Measurements from ENCODE around the gene KDM8. TPM values are rescaled to one million over a fixed set of nuclear protein-coding genes. Genes with fewer than 3 reads are reported as not detected.

Gene KDM8
- total RNA-seq, 2 donors from 2014 or later, result 6.0 to 18.5 TPM

DNA sequence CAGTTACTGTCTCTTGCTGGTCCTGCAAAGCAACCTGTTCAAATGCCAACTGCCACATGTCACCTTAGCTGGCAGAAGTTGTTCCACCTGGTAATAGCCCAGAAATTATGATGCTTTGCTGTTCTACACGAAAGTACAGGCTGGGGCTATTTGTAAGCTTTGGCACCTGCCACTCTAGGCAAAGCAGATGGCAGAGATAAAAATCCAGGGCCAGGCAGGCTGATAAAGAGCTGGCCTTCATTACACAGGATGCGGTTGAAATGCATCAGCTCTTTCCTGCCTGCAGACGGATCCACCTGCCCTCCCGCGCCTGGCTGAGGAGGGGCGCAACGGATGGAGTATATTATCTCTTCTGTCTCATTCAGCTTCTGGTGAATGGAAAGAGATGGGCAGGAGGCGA lies 29.3 kb upstream of the KDM8 start:
- Histone ChIP-seq H3K27ac (no peak overlapping the region), H3K36me3 (replicated peaks in 1 of 2; ENCODE audit: insufficient read depth in 1 of 2, low read depth in 2 of 2) (no peaks in the 10 kb centered on the region)

DNA sequence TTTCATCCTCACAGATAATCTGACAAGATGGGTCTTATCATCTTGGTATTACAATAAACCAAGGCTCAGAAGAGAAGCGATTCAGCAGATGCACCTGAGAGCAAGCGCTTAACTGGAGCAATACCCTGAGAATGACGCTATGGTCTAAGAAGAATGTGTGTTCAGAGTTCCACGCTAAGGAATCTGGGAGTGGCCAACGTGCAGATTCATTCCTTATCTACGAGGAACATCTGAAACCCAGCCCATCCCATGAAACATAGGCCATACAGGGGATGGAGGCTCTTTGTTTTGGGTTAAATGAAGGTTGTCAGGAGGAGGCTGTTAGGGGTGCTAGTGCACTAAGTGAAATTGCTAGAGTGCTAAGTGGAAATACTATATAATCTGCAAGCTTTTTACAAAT lies 28.5 kb upstream of the KDM8 start:
- Histone ChIP-seq H3K27ac (no peak overlapping the region), H3K36me3 (replicated peaks in 1 of 2; ENCODE audit: insufficient read depth in 1 of 2, low read depth in 2 of 2) (no peaks in the 10 kb centered on the region), H3K4me3 (no peak overlapping the region), H3K4me1 (peaks cover 7% of the 10 kb centered on the region), H3K27me3 (no peaks in the 10 kb centered on the region), H3K9me3 (no peaks in the 10 kb centered on the region)
- ATAC-seq (no peak), DNase-seq (no peak)
- TF ChIP-seq, protein P1, sequence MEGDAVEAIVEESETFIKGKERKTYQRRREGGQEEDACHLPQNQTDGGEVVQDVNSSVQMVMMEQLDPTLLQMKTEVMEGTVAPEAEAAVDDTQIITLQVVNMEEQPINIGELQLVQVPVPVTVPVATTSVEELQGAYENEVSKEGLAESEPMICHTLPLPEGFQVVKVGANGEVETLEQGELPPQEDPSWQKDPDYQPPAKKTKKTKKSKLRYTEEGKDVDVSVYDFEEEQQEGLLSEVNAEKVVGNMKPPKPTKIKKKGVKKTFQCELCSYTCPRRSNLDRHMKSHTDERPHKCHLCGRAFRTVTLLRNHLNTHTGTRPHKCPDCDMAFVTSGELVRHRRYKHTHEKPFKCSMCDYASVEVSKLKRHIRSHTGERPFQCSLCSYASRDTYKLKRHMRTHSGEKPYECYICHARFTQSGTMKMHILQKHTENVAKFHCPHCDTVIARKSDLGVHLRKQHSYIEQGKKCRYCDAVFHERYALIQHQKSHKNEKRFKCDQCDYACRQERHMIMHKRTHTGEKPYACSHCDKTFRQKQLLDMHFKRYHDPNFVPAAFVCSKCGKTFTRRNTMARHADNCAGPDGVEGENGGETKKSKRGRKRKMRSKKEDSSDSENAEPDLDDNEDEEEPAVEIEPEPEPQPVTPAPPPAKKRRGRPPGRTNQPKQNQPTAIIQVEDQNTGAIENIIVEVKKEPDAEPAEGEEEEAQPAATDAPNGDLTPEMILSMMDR (IDR thresholded peaks at IDR 0.05), result no peak
- TF ChIP-seq POLR2A (IDR thresholded peaks at IDR 0.05), result no peak
- WGBS, 2 donors, result 47 to 59% methylated on average over 6 of the region's 6 CpGs
- intact Hi-C loops (cut with DNase I), result loop anchor here (5.0 to 10.0 kb wide), 3 partner anchors 58 to 280 kb away; no protein-coding TSS in a partner anchor

More for the DNA sequence above, 29.3 kb upstream of the KDM8 start:
- ATAC-seq (no peak), DNase-seq (no peak)
- Histone ChIP-seq H3K4me1 (no peaks in the 10 kb centered on the region), H3K27me3 (no peaks in the 10 kb centered on the region), H3K9me3 (no peaks in the 10 kb centered on the region), H3K4me3 (no peak overlapping the region)
- intact Hi-C loops (cut with DNase I), result loop anchor here (10.0 kb wide), 1 partner anchor 281 kb away; no protein-coding TSS in a partner anchor
- TF ChIP-seq, protein P1 (IDR thresholded peaks at IDR 0.05), result no peak
- TF ChIP-seq POLR2A (IDR thresholded peaks at IDR 0.05), result no peak
- WGBS, 2 donors, result 31 to 53% methylated on average over 8 of the region's 8 CpGs

DNA sequence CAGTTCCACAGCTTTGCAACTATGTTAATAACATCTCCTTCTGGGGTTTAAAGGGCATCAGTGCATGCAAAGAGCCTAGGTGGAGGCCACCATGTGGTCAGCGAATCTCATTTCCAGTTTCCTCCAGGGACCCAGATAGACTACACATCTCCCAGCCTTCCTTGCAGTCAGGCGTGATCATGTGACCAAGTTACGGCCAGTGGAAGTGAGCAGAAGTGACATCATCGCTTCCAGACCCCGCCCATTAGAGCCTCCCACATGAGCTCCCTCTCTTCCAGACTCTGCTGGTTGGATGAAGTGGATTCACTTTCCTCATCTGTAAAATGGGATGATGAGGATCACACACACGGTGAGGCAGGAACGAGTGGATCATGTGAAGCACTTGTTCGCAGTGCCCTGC lies 27.4 kb upstream of the KDM8 start:
- TF ChIP-seq, protein P1 (IDR thresholded peaks at IDR 0.05), result no peak
- TF ChIP-seq POLR2A (IDR thresholded peaks at IDR 0.05), result no peak
- H3K36me3 ChIP-seq (replicated peaks in 1 of 2; ENCODE audit: insufficient read depth in 1 of 2, low read depth in 2 of 2), result no peaks in the 10 kb centered on the region
- peaks cover 9% of the 10 kb centered on the region for H3K4me1 ChIP-seq
- H3K9me3 ChIP-seq, result no peaks in the 10 kb centered on the region
- intact Hi-C loops (cut with DNase I), result loop anchor here (5.0 to 10.0 kb wide), 3 partner anchors 56 to 279 kb away; no protein-coding TSS in a partner anchor
- H3K27ac ChIP-seq, result no peak overlapping the region
- no peak for ATAC-seq
- DNase-seq, result no peak
- no peaks in the 10 kb centered on the region for H3K27me3 ChIP-seq
- WGBS, 2 donors, result 87 to 92% methylated on average over 8 of the region's 8 CpGs
- H3K4me3 ChIP-seq, result no peak overlapping the region

DNA sequence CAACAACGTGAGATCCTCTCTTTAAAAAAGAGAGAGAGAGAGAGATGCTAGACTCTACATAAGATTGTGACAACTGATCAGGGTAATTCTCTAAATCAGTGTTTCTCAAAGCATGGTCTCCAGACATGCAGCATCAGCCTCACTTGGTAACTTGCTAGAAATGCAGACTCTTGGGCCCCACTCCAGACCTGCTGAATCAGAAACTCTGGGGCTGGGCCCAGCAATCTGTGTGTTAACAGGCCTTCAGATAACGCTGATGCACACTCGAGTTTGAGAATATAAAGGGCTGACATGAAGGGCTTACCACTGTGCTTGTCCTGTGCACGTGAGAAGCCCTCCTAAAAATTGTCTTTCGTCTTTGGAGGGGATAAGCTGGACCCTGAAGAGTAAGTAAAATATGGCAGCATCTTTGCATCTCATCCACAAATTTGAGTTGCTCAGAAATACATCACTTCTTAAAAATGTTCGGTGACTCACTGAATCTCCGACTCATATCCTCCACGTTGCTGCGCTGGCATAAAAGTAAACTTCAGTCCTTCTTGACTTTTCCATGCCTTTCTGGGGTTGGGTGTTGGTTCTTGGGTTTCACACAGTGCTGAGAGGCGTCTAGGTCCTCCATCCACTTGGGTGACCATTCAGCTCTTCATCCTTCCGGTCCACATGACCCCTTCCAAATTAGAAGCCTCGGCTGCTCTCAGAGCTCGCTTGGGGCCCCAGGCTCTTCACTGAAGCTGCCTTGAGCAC lies 26.1 kb upstream of the KDM8 start:
- no peak for DNase-seq
- Histone ChIP-seq H3K4me1 (peaks cover 9% of the 10 kb centered on the region), H3K27me3 (no peaks in the 10 kb centered on the region), H3K36me3 (replicated peaks in 1 of 2; ENCODE audit: insufficient read depth in 1 of 2, low read depth in 2 of 2) (no peaks in the 10 kb centered on the region), H3K27ac (no peak overlapping the region), H3K9me3 (no peaks in the 10 kb centered on the region), H3K4me3 (no peak overlapping the region)
- ATAC-seq, result no peak
- TF ChIP-seq, protein P1 (IDR thresholded peaks at IDR 0.05), result no peak
- no peak for TF ChIP-seq POLR2A (IDR thresholded peaks at IDR 0.05)
- 72 to 85% methylated on average over 12 to 13 of the region's 13 CpGs for WGBS, 2 donors
- intact Hi-C loops (cut with DNase I), result loop anchor here (5.0 to 10.0 kb wide), 3 partner anchors 55 to 278 kb away; no protein-coding TSS in a partner anchor
